NCI-H526 treated with DMSO at 0.1 percent for 48 hours (cell line): ENCODE results near the gene FHDC1.
"Not testable (repeated sequence)": the region's sequence is repeated elsewhere in the genome, so short reads cannot be mapped to it uniquely, and the experiment has no call there.

Experiments used
- DNase-seq: peaks from one replicate; lab custom pipeline; 2025; lab: John Stamatoyannopoulos, UW

Gene FHDC1, protein sequence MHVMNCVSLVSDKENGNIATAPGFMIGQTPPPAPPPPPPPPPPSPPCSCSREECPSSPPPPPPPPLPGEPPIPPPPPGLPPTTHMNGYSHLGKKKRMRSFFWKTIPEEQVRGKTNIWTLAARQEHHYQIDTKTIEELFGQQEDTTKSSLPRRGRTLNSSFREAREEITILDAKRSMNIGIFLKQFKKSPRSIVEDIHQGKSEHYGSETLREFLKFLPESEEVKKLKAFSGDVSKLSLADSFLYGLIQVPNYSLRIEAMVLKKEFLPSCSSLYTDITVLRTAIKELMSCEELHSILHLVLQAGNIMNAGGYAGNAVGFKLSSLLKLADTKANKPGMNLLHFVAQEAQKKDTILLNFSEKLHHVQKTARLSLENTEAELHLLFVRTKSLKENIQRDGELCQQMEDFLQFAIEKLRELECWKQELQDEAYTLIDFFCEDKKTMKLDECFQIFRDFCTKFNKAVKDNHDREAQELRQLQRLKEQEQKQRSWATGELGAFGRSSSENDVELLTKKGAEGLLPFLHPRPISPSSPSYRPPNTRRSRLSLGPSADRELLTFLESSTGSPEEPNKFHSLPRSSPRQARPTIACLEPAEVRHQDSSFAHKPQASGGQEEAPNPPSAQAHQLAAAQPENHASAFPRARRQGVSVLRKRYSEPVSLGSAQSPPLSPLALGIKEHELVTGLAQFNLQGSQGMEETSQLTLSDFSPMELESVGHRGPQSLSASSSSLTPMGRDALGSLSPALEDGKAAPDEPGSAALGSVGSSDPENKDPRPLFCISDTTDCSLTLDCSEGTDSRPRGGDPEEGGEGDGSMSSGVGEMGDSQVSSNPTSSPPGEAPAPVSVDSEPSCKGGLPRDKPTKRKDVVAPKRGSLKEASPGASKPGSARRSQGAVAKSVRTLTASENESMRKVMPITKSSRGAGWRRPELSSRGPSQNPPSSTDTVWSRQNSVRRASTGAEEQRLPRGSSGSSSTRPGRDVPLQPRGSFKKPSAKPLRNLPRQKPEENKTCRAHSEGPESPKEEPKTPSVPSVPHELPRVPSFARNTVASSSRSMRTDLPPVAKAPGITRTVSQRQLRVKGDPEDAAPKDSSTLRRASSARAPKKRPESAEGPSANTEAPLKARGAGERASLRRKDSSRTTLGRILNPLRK

DNA sequence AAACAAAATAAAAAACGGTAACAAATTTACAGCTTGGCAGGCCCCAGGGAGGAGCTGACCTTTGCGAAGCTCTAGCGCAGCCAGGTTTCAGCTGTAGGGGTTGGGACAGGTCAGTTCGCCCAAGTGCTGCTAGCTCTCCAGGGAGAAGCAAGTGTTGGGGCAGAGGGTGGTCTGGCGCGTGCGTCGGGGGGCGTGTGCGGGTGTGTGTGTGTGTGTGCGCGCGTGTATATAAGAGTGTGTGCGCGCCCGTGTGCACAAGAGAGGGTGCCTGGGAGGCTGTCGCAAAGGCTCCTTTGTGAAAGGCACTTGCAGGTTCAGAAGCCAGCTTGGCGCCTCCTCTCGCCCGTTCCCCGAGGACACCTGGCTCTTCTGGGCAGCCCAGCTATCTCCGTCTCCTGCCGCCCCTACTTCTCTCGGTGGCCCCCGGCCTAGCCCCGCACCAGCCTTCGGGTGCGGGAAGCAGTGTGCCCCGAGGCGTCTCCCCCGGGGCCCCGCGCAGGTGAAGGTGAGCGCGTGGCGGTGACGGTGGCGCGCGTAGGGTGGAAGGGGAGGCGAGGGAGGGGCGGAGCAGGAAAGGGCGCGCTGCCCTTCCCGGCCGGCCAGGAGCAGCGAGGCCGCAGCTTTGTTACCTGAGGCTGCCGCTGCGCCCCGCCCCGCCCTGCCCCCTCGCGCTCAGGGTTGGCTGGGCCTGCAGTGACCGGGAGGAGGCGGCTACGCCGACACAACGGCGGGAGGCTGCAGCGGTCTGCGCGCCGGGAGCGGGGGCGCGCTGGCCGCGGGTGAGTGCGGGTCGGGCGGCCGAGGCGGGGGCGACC, at the start of gene FHDC1:
Gene FHDC1 (plus strand): TSS at position 693 of the 815 bp plus-strand sequence. CDS start 6,735 bp downstream, outside the sequence.
- peak; percentile 85 for DNase-seq

DNA sequence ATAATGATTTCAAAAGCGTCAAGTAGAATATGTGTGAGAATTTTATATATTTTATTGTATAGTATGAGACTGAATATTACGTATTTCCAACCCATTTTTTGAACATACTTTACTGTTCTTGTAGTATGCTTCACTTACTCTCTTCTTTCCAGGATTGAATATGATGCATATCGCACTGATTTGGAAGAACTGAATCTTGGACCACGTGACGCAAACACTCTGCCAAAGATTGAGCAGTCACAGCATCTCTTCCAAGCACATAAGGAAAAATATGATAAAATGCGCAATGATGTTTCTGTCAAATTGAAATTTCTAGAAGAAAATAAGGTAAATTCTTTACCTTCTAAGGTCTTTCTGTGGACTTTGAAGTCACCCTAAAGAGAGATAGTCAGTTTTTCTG, 48.1 kb upstream of the FHDC1 start:
- DNase-seq, result no peak

DNA sequence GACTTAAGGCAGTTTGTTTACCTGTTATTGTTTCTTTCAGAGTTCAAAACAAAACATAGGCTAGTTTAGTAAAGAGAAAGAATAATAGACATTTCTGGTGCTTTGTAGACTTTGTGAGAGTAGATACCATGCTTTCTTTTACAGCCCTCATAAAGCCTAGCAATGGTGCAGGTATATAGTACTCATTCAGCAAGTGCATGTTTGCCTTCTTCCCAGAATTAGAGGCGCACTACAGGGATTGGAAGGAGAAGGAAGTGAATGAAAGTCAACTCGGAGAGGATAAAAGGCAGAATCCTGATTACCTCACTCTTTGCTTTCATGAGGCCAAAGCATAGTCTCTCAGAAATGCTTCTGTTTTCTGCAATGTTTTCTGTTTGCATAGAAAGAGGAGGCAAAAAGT, 43.1 kb upstream of the FHDC1 start:
- DNase-seq, result no peak

DNA sequence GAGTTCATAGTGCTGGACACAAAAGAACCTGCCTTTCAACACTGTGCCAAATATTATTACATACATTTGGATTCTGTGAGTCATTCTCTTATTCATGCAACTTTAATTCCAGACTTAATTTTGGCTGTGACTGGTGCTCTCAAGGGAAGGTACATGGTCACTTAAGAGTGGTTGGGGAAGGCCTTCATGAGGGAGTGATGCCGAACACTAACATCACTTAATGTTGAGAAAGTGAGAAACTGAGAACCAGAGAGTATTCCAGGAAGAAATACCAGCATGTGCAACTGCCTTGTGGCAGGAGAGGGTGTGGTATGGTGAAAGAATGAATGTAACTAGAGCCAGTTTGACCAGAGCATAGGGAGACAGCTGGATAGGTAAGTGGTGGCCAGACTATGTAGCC, 41.5 kb upstream of the FHDC1 start:
- DNase-seq, result no peak

DNA sequence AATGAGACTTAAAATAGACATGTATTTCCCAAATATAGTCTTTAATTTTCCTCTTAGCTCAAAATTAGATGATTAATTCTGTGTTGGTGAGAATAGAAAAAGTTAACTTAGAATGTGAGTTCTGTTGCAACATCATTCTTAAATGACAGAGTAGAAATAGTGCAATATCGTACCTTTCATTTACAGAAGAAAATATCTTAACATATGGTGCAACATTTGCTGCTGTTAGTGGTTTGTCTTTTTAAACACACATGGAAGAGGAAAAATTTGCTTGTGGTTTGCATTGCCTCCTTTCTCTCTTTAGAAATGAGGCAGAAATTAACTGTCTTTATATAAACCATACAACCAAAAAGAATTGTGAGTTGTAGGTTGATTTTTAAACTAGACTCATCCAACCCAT, 39.3 kb upstream of the FHDC1 start:
- peak; percentile 47 for DNase-seq

DNA sequence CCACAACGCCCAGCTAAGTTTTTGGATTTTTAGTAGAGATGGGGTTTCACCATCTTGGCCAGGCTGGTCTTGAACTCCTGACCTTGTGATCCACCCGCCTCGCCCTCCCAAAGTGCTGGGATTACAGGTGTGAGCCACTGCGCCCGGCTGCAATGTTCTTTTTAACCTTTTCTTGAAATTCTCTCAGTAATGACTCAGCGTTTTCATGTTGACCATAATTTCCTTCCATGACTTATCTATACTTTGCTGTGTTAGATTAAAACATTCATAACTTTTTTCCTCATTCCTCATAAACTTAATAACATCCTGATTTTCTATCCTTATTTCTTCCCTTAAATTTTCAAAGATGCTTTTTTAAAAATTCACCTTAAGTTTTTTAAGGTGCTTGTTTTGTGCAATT, 38.0 kb upstream of the FHDC1 start:
- DNase-seq, result not testable (repeated sequence)

DNA sequence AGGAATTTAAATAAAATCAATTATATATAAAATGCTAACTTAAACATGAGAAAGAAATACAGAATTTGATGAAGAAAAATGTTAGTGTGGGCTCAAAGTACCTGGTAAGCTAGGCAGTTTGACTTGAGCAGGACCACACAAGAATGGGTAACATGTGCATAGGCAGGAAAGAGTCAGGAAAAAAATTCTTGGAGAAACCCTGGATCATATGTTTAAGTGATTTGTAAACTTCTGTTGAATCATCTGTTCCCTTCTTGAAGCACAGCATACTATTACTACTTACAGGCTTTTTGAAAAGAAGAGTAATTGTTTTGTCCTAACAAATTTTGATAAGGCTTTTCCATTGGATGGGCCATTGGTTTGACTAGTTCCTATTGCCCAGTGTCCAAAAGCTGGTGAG, 37.5 kb upstream of the FHDC1 start:
- no peak for DNase-seq

DNA sequence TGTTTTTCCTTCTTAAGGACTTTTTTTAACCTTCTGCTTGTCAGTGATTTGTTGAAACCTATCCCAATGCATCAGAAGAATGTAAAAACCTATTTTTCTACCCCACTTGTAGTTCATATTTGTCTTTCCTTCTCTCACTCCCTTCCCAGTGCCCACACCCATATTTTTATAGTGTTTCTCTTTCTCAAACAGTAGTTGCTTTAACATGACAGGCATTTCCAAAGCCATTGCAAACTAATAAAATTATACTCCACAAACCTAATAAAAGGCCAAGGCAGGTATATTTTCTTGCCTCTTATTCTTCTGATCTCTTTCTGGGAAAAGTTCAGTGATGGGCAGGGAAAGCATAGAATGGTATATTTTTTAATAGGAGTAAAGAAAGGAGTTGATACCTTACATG, 35.7 kb upstream of the FHDC1 start:
- DNase-seq, result no peak

DNA sequence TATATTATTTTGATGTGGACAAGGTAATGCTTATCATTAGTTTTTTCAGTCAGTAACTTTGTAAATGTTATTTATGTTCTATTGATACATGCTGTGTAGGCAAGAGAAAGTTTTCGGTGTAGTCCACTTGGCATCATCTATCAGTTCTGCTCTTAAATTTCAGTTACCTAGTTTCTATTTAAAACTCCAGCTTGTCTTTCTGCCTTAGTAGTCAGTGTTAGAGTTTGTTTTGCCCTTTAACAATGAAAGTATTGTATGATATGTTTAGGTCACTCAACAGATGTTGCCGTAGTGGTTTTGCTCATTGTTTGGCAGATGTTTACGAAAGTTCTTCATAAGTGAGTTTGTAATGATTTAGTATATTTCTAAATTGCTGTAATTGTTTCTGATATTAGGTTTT, 34.9 kb upstream of the FHDC1 start:
- DNase-seq, result no peak

DNA sequence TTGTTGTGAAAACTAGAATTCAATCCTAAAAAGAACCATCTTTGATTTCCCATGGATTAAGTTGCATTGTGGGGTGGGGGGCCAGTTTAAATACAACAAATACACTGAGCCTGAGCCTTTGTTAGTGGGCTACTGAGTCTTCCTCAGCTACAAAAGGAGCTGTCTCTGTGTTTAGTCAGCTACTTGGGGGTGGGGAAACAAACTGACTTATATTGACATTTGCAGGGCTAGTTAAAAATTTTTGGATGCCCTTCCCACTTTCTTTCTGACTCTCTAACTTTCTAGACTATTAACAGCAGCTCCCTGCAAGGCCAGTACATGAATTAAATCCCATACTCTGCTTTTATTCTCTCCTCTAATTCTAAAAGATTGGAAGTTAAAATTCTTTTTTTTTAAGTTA, 32.5 kb upstream of the FHDC1 start:
- no peak for DNase-seq

DNA sequence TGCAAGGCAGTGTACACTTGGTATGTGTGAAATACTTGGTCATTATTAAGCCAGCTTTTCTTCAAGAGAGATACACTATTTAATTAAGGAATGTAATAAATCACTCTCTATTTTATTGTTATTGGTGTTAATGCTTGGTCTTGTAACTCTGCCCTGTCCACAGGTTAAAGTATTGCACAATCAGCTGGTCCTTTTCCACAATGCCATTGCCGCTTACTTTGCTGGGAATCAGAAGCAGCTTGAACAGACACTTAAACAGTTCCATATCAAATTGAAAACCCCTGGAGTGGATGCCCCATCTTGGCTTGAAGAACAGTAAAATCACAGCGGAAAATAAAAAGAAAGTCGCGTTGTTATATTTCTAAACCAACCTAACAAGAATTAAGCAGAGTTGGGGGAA, 26.2 kb upstream of the FHDC1 start:
- no peak for DNase-seq

DNA sequence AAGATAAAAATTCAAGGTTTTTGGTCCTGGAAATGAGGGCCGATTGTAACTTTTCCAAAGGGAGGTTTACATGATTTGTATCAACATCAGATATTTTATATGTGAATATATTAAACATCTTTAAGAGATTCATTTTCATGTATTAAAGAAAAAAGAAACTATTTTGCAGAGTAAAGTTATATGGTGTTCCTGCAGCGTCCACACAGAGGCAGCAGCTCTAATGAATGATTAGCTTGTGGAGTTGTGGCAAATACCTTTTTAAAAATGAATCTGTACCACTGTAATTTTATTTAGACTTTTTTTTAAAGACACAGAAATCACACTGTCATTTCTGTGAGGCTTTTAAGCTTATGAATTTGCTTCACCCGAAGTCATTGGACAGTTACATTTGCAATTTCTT, 25.6 kb upstream of the FHDC1 start:
- DNase-seq, result no peak

DNA sequence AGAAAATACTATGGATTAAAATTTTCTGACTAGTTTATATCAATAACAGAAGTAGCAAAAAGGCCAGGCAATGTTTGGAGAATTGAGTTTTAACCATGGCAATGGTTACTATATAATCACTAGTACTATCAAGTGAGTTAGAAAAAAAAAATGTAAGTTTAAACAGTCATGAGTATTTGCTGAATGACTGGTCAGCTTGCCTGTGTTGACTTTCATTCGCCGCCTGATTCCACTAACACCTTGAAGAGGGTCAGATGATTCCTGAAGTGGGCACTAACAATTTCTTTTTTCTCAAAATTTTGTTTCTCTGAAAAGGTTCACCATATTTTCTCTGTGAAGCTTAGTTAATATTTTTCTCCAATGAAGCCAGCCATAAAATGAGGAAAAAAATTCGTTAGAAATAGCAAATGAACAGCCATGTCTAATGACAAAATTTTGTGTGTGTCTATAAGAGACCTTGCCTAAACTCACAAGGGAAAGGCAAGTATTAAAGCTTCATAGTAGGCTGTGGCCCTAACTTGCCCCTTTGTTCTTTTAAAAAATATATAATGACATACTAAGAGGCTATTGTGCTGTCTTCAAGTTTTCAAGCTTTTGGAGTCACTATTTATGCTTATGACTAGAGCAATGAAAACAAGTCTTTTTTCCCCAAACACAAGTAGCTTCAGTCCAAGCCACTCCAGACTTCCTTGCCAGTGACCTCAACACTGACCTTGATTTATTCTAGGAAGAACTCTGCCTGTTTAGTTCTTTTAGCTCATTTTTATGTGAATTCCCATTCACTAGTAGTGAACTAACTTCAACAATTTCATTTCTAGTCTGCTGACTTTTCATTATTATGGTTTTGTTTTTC, 18.4 kb upstream of the FHDC1 start:
- no peak for DNase-seq

DNA sequence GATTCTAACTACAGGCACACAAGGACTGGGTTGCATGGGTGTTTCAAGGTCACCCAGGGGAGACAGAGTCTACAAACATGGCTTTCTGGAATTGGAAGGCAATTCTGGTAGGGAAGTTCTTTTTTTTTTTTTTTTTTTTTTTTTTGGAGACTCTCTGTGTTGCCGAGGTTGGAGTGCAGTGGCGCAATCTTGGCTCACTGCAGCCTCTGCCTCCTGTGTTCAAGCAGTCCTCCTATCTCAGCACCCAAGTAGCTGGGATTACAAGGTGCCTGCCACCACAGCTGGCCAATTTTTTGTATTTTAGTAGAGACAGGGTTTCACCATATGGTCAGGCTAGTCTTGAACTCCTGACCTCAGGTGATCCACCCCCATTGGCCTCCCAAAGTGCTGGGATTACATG, 16.3 kb upstream of the FHDC1 start:
- DNase-seq, result no peak

DNA sequence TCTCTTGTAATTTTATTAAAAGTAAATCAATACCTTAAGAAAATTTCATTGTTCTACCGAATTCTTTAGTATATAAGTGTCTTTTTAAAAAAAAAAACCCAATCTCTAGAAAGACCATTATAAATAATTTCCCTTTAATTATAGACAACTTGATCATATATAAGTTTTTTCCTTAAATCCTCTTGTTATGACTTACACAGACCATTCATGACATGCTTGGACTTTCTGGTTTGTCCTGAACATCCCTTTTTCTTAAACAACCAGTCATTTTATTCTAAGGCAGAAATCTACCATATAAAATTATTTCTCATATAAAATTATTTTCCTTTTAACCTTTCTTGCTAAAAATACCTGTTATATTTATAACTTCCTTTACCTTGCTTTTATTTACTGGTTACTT, 15.4 kb upstream of the FHDC1 start:
- DNase-seq, result no peak

DNA sequence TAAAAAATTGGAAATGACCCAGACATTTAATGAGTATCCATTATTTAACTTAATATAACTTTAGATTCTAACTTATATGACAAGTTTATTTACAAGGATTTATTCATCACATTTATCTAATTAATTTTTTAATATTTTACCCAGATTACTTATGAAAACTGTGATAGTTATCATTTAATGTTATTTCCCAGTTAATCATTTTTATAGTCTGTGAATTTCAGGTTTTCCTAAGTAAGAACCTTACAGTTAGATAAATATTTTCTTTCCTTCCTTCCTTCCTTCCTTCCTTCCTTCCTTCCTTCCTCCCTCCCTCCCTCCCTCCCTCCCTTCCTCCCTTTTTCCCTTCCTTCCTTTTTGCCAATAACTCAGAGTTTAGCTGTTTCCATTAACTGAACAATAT, 14.8 kb upstream of the FHDC1 start:
- no peak for DNase-seq

DNA sequence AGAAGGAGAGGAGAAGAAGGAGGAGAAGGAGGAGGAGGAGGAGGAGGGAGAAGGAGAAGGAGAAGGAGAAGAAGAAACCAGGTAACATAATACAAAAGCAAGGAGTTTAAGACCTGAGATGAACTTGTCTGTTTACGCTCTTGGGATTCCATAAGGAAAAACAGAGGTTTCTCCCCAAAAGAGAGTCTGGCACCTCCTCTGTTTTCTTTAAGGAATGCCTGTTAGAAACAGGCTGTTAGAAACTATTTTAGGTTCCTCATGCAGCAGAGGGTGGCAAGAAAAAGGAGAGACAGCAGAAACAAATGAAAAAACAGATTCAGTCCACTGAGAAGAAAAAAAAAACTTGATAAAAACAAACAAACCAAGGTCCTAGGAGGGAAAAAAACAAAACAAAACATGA, 10.3 kb upstream of the FHDC1 start:
- no peak for DNase-seq

DNA sequence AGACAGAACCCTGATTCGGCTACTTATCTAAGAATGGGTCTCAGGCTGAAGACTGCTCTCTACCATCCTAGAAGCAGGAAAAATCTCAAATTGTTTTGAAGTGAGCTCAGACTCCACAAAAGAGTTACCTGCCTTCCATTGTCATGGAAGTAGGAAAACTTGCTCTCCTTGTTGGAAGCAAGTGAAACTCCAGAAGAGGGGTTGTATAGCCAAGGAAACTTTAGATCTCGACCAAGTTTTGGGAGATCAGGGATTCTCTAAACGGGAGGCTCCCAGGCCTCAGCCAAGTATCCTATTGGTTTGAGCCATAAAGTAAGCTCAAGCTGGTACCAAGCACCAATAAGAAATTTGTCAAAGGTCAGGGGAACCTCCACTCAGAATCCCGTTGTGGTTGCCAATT, 9.2 kb upstream of the FHDC1 start:
- DNase-seq, result no peak

DNA sequence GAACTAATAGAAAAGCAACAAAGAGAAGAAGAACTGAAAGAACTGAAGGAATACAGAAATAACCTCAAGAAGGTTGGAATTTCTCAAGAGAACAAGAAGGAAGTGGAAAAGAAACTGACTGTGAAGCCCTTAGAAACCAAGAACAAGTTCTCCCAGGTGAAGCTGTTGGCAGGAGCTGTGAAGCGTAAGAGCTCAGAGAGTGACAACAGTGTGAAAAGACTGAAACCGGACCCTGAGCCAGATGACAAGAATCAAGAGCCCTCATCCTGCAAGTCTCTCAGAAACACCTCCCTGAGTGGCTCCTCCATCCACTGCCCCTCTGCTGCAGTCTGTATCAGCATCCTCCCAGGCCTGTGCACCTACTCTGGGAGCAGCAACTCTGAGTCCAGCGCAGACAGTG, 8.4 kb upstream of the FHDC1 start:
- DNase-seq, result no peak

DNA sequence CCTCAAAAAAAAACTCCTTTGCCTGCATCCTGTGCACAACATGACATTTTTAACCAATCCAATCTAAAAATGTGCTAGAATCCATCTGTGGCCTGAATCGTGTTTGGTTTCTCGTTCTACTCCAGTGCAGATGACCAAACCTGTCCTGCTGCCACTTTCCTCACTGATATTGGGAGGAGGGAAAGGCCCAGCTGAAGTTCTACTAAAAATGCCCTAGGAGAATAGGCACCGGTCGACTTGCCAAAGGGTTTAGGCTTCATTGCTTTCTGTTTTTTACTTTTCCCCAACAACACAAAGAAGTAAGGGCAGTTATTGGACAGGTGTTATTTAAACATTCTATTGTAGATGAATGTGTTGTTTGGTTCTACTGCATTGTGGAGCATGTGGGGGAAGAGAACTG, 7.8 kb upstream of the FHDC1 start:
- DNase-seq, result no peak

DNA sequence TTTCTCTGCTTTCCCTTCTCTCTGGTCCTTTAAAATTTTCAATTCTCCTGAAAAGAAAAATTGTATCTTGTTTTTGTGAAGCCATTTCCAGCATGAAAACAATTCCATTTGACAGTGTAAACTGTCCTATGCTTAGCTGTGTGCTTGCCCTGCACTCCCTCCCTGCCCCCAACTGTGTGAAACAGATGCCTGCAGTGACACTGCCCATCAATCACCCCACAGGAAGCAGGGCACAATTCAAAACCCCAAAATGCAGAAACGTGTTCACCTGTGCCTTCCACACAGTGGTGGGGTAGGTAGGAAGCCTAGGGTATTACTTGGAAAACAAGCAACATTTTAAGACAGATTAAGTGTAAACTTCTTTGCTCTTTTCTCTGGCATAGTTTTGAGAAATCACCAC, 6.2 kb upstream of the FHDC1 start:
- DNase-seq, result no peak
